AG04450 (cell line): Measurements from ENCODE around the gene SELENON. TPM values are rescaled to one million over a fixed set of nuclear protein-coding genes. Genes with fewer than 3 reads are reported as not detected.
"Not testable (repeated sequence)": the region's sequence is repeated elsewhere in the genome, so short reads cannot be mapped to it uniquely, and the experiment has no call there.

Experiments used
- CTCF ChIA-PET: fragments of 300-600, 350-600 bp; formaldehyde crosslinking; extraction: SDS; loops from one replicate; lab custom pipeline; 2022; ENCODE audit warnings: antibody characterized with exemption, inconsistent platforms; lab: Charles Lee
- POLR2A ChIA-PET: fragments of 350-600 bp; formaldehyde crosslinking; extraction: SDS; loops from one replicate; lab custom pipeline; 2021; ENCODE audit warnings: antibody characterized with exemption, inconsistent platforms; lab: Yijun Ruan, JAX
- DNase-seq: peaks from one replicate; pipeline ENCODE4 v3.0.0-alpha.2; 2011; ENCODE audit warnings: low read depth, low spot score
- H3K27ac ChIP-seq: one replicate; pipeline ENCODE4 v1.5.1; 2012; ENCODE audit warnings: low read depth, low read length, control low read depth
- H3K27me3 ChIP-seq: one replicate; pipeline ENCODE4 v1.6.0; 2012; ENCODE audit warnings: low read length; ENCODE audit not compliant: control insufficient read depth, insufficient read depth
- H3K4me3 ChIP-seq: 2 replicates; pipeline ENCODE4 v1.5.1; 2011; ENCODE audit warnings: mild to moderate bottlenecking, low read depth, low read length, control low read depth
- H3K9me3 ChIP-seq: 2 replicates; pipeline ENCODE4 v1.5.1; 2012; ENCODE audit warnings: low read length; ENCODE audit not compliant: control insufficient read depth, insufficient read depth
- CTCF ChIP-seq: IDR thresholded peaks from 2 replicates; pipeline ENCODE4 v1.5.1; 2011; ENCODE audit warnings: low read depth, low read length, control low read depth, inconsistent platforms
- polyA plus RNA-seq: library from polyadenylated mRNA; depleted of rRNA; stranded (reverse); fragments of >200 nt; gene quantifications from 2 replicates; pipeline ENCODE4 v1.2.3, GENCODE V29; 2011

SELENON gene
- polyA plus RNA-seq, 1 experiment = 36.3 TPM

GRCh38 chr1:25837262-25837875 lies 37.4 kb downstream of the SELENON start:
- CTCF ChIA-PET = interaction anchor here (1.0 kb wide), 1 partner anchor 160 kb away, joined by 4 read pairs; the partner anchor contains the start of gene PAFAH2
- peak; percentile 49 for TF ChIP-seq CTCF
- Histone ChIP-seq H3K9me3 (no peaks in the 10 kb centered on the region), H3K4me3 (no peak overlapping the region), H3K27ac (no peak overlapping the region), H3K27me3 (no peaks in the 10 kb centered on the region)
- DNase-seq = no peak
- POLR2A ChIA-PET = no interaction called here

GRCh38 chr1:25839808-25840207 lies 39.8 kb downstream of the SELENON start:
- H3K27me3 ChIP-seq, POLR2A ChIA-PET, H3K27ac ChIP-seq, H3K9me3 ChIP-seq, DNase-seq, H3K4me3 ChIP-seq, CTCF ChIA-PET: not testable (repeated sequence)

GRCh38 chr1:25843483-25843882 lies 43.5 kb downstream of the SELENON start:
- H3K9me3 ChIP-seq = no peaks in the 10 kb centered on the region
- CTCF ChIA-PET = interaction anchor here (0.6 to 0.9 kb wide), 2 partner anchors 15 to 52 kb away, joined by 3 to 5 read pairs; no protein-coding TSS in a partner anchor
- no peak overlapping the region for H3K4me3 ChIP-seq
- no peak overlapping the region for H3K27ac ChIP-seq
- POLR2A ChIA-PET = no interaction called here
- DNase-seq = no peak
- no peaks in the 10 kb centered on the region for H3K27me3 ChIP-seq
- no peak for TF ChIP-seq CTCF

- Histone ChIP-seq H3K27ac (no peak overlapping the region), H3K4me3 (no peak overlapping the region), H3K27me3 (no peaks in the 10 kb centered on the region), H3K9me3 (no peaks in the 10 kb centered on the region)
- CTCF ChIA-PET = no interaction called here
- POLR2A ChIA-PET = no interaction called here
- DNase-seq = no peak
- TF ChIP-seq CTCF = no peak
These were observed 44.7 kb downstream of the SELENON start for GRCh38 chr1:25844536-25845337.

- no peaks in the 10 kb centered on the region for H3K9me3 ChIP-seq
- TF ChIP-seq CTCF = no peak
- no peak overlapping the region for H3K27ac ChIP-seq
- ChIA-PET POLR2A (no interaction called here), CTCF (no interaction called here)
- H3K4me3 ChIP-seq = no peak overlapping the region
- DNase-seq = no peak
- no peaks in the 10 kb centered on the region for H3K27me3 ChIP-seq
These were observed 45.7 kb downstream of the SELENON start for GRCh38 chr1:25845664-25846063.
